Measurements from ENCODE around the gene NPIPA3. TPM values are rescaled to one million over a fixed set of nuclear protein-coding genes. Genes with fewer than 3 reads are reported as not detected.
"Not testable (repeated sequence)": the region's sequence is repeated elsewhere in the genome, so short reads cannot be mapped to it uniquely, and the experiment has no call there.

Gene NPIPA3
- total RNA-seq, result 0.25 and 0.26 TPM in 2 replicates

- not testable (repeated sequence) for DNase-seq (ENCODE audit: low read depth in 2 of 2)
These were observed at the start of gene NPIPA3 for GRCh38 chr16:14703156-14704011. Gene NPIPA3 (plus strand): TSS chr16:14703411. CDS start chr16:14708944, 5,533 bp downstream.

- peak in 1 of 2 donors; percentile 14 for DNase-seq (ENCODE audit: low read depth in 2 of 2)
These were observed 45.1 kb upstream of the NPIPA3 start for GRCh38 chr16:14658063-14658462.

- no peak for DNase-seq (ENCODE audit: low read depth in 2 of 2)
These were observed 35.6 kb upstream of the NPIPA3 start for GRCh38 chr16:14667347-14668266.

DNA sequence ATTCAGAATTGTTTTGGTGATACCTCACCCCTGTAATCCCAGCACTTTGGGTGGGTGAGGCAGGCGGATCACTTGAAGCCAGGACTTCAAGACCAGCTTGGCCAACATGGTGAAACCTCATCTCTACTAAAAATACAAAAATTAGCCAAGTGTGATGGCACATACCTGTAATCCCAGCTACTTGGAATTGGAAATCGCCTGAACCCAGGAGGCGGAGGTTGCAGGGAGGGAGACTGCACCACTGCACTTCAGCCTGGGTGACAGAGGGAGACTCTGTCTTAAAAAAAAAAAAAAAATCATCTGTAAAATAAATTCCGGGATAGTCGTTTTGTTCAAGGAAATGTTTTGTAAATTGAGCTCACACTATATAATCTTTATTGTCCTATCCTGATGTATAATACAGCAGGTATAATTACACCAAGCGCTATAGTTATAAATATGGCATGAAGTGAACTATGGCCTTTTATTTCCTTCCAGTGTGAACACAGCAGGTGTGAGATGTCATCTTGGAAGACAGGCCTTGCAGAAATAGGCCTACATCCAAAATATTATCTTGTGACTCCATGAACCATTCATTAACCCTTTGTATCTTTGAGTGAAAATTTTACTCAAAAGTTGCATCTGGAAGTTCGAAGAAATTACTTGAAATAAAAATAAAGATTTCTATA lies 34.5 kb upstream of the NPIPA3 start:
- no peak for DNase-seq (ENCODE audit: low read depth in 2 of 2)

DNA sequence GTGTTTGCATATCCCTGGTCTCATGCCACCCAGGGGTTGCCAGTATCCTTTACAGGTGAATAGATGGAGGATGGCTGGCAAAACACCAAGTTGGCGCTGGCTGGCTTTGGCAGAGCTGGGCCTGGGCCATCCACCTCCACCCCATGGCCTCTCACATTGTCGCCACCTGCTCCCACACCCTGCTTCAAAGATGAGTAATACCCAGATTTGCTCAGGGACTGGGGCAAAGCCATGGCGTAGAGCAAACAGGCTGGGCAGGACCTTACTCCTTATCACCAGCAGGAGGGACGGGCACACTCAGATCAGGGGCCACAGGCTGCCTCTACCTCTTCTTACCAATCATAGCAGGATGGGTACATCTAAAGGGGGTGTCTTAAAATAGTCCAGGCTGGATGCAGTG lies 33.4 kb upstream of the NPIPA3 start:
- DNase-seq (ENCODE audit: low read depth in 2 of 2), result no peak

- DNase-seq (ENCODE audit: low read depth in 2 of 2), result no peak
These were observed 30.7 kb upstream of the NPIPA3 start for GRCh38 chr16:14672403-14672971.

DNA sequence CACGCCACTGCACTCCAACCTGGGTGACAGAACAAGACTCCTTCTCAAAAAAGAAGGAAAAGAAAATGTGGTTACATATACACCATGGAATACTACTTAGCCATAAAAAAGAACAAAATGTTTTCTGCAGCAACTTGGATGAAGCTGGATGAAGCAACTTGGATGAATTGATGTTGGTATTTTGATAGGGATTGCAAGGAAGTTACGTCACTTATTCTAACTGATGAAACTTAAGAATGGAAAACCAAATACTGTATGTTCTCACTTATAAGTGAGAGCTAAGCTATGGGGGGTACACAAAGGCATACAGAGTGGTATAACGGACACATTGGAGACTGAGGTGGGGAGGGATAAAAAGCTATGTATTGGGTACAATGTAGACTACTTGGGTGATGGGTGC lies 26.6 kb upstream of the NPIPA3 start:
- no peak for DNase-seq (ENCODE audit: low read depth in 2 of 2)

- no peak for DNase-seq (ENCODE audit: low read depth in 2 of 2)
These were observed 25.6 kb upstream of the NPIPA3 start for GRCh38 chr16:14677627-14678026.

DNA sequence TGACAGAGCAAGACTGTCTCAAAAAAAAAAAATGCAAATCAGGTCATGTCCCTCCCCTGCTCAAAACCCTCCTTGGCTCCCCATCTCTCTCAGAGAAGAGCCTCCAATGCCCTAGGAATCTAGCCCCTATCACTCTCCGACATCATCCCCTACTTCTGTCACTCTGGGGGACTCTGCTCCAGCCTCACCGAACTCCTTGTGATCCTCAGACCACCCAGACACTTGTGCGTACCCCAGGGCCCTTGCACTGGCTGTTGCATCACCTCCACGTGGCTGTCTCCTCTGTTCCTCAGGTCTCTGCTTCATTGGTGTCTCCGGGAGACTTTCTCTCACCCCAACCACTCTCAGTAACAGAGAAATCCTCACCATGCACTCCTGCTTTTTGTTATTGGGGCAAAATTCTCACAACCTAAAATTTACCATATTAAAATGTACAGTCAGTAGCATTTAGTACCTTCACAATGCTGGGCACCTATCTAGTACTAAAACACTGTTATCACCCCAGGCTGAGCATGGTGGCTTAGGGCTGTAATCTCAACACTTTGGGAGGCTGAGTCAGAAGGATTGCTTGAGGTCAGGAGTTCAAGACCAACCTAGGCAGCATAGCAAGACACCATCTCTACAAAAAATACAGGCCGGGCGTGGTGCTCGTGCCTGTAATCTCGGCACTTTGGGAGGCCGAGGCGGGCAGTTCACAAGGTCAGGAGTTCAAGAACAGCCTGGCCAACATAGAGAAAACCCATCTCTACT lies 24.3 kb upstream of the NPIPA3 start:
- DNase-seq (ENCODE audit: low read depth in 2 of 2), result no peak

GRCh38 chr16:14680396-14680795 lies 22.8 kb upstream of the NPIPA3 start:
- not testable (repeated sequence) for DNase-seq (ENCODE audit: low read depth in 2 of 2)

DNA sequence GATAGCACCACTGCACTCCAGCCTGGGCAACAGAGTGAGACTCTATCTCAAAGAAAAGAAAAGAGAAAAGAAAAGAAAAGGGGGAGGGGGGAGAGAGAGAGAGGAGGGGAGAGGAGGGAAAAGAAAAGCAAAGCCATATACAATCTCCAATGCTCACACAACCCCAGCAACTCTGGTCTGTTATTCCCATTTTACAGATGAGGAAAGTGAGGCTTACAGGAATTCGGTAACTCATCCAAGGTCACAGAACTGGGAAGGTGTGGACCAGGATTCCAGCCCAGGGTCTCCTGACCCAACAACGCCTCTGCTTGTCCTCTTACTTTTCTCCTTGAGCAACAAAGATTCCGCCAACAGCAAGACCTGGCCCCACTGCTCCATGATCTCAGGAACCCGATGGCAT lies 22.1 kb upstream of the NPIPA3 start:
- DNase-seq (ENCODE audit: low read depth in 2 of 2), result no peak

- no peak for DNase-seq (ENCODE audit: low read depth in 2 of 2)
These were observed 21.1 kb upstream of the NPIPA3 start for GRCh38 chr16:14682121-14682520.

GRCh38 chr16:14685870-14686793 lies 17.1 kb upstream of the NPIPA3 start:
- DNase-seq (ENCODE audit: low read depth in 2 of 2), result peak in 1 of 2 donors; percentile 80

DNA sequence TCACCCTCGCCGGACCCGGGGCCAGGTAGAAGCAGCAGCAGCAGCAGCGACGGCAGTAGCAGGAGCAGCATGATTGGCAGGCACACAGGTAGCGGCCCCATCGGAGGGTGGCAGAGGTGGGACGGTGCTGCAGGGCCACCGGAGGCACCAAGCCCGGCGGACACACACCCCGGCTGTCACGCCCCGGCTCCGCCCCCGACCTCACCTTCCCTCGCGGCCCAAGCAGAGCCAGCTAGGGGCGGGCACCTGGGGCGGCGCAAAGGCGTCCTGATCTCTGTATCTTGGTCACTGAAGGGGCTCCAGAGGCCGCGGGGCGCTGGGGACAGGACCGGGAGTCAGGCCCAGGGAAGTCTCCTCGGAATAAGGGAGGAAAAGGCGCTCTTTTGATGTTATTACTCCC lies 9.1 kb upstream of the NPIPA3 start, which contains the start of gene PLA2G10:
PLA2G10 (minus strand) TSS at position 180 of the 400 bp plus-strand sequence; CDS start at position 101, 79 bp downstream.
- not testable (repeated sequence) for DNase-seq (ENCODE audit: low read depth in 2 of 2)

- DNase-seq (ENCODE audit: low read depth in 2 of 2), result not testable (repeated sequence)
These were observed 1.4 kb upstream of the NPIPA3 start for GRCh38 chr16:14701859-14702258.

GRCh38 chr16:14702672-14703071 lies 539 bp upstream of the NPIPA3 start:
- not testable (repeated sequence) for DNase-seq (ENCODE audit: low read depth in 2 of 2)

GRCh38 chr16:14733233-14733632 lies 30.0 kb downstream of the NPIPA3 start:
- not testable (repeated sequence) for DNase-seq (ENCODE audit: low read depth in 2 of 2)

GRCh38 chr16:14740832-14741385 lies 37.7 kb downstream of the NPIPA3 start:
- DNase-seq (ENCODE audit: low read depth in 2 of 2), result not testable (repeated sequence)

DNA sequence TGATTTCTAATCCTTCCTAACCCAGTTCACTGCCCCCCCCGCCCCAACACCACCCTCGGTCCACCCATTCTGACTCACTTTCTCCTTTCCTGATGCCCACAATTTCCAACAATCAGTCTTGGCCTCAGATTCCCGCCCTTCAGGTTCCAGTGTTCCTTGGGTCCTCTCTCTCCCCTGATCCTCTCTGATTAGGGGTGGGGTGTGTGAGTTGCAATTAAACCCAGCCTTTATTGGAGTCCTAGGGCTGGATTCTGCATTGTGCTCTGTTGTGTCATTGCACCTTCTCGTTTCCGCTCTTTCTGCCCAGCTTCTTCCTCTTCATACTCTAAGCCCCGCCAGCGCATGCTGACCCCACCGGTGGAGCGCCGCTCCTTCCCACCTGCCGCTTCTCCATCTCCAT lies 38.6 kb downstream of the NPIPA3 start:
- not testable (repeated sequence) for DNase-seq (ENCODE audit: low read depth in 2 of 2)

Measured in dermis microvascular lymphatic vessel endothelial cell (primary cell).